Amniotic stem cell (primary cell): ENCODE measurements around the gene OTUB1.

ENCODE experiments used
- DNase-seq: peaks from one replicate; lab custom pipeline; 2025; lab: John Stamatoyannopoulos, UW

OTUB1 gene

GRCh38 chr11:63974259-63975143, 11.7 kb upstream of the OTUB1 start, which contains the start of gene COX8A:
Gene COX8A (plus strand): TSS chr11:63974620. CDS start chr11:63974681, 61 bp downstream.
- peak; percentile 100 for DNase-seq

- DNase-seq: no peak
These were observed 7.5 kb upstream of the OTUB1 start for GRCh38 chr11:63978551-63979239.

- DNase-seq: no peak
These were observed 6.8 kb upstream of the OTUB1 start for GRCh38 chr11:63979426-63979825.

GRCh38 chr11:63985812-63986155, 454 bp upstream of the OTUB1 start:
- DNase-seq: no peak

- DNase-seq: no peak
These were observed 785 bp downstream of the OTUB1 start for GRCh38 chr11:63986932-63987513.

GRCh38 chr11:63991558-63991957, 5.3 kb downstream of the OTUB1 start:
- DNase-seq: no peak

GRCh38 chr11:63993100-63993499, 6.9 kb downstream of the OTUB1 start:
- no peak for DNase-seq

GRCh38 chr11:63993993-63994392, 7.8 kb downstream of the OTUB1 start:
- DNase-seq: no peak

- no peak for DNase-seq
These were observed 10.3 kb downstream of the OTUB1 start for GRCh38 chr11:63996512-63996911.

- DNase-seq: no peak
These were observed 11.0 kb downstream of the OTUB1 start for GRCh38 chr11:63997104-63997700.

GRCh38 chr11:63997801-63998337, 11.6 kb downstream of the OTUB1 start:
- DNase-seq: no peak

- DNase-seq: no peak
These were observed 12.5 kb downstream of the OTUB1 start for GRCh38 chr11:63998558-63999348.

- DNase-seq: no peak
These were observed 13.2 kb downstream of the OTUB1 start for GRCh38 chr11:63999349-64000025.

- peak; percentile 23 for DNase-seq
These were observed 13.9 kb downstream of the OTUB1 start for GRCh38 chr11:64000026-64000739.

- DNase-seq: no peak
These were observed 14.7 kb downstream of the OTUB1 start for GRCh38 chr11:64000740-64001483.

GRCh38 chr11:64001484-64002420, 15.5 kb downstream of the OTUB1 start:
- DNase-seq: no peak

GRCh38 chr11:64003807-64004589, 17.8 kb downstream of the OTUB1 start:
- no peak for DNase-seq
